Mesodermal cell (in vitro differentiated cells): Measurements from ENCODE around the gene SLC10A7.

Experiments
- H3K27ac ChIP-seq: 2 replicates; pipeline ENCODE4 v1.7.0; 2013; ENCODE audit warnings: mild to moderate bottlenecking, low read depth, low read length, moderate library complexity; ENCODE audit not compliant: severe bottlenecking
- H3K36me3 ChIP-seq: 2 replicates; pipeline ENCODE4 v1.7.1; 2013; ENCODE audit warnings: mild to moderate bottlenecking, low read length, moderate library complexity; ENCODE audit not compliant: control insufficient read depth, insufficient read depth
- H3K4me1 ChIP-seq: one replicate; pipeline ENCODE4 v1.7.1; 2013; ENCODE audit warnings: mild to moderate bottlenecking, low read length; ENCODE audit not compliant: insufficient read depth, control insufficient read depth, poor library complexity, severe bottlenecking
- H3K4me3 ChIP-seq: 2 replicates; pipeline ENCODE4 v1.7.0; 2013; ENCODE audit warnings: low read length, control low read depth, mild to moderate bottlenecking; ENCODE audit not compliant: insufficient read depth, poor library complexity, severe bottlenecking; ENCODE audit errors: extremely low read depth
- H3K9me3 ChIP-seq: 2 replicates; pipeline ENCODE4 v1.7.1; 2013; ENCODE audit warnings: mild to moderate bottlenecking, low read length, moderate library complexity; ENCODE audit not compliant: control insufficient read depth
- WGBS, 2 experiments: methylation state at CpG; one replicate each; pipeline ENCODE4 v1.1.5; 2013; ENCODE audit warnings: missing lambda C conversion rate in 2 of 2; ENCODE audit not compliant: insufficient coverage in 2 of 2; 5-methylcytosine and 5-hydroxymethylcytosine counted together

The SLC10A7 gene

DNA sequence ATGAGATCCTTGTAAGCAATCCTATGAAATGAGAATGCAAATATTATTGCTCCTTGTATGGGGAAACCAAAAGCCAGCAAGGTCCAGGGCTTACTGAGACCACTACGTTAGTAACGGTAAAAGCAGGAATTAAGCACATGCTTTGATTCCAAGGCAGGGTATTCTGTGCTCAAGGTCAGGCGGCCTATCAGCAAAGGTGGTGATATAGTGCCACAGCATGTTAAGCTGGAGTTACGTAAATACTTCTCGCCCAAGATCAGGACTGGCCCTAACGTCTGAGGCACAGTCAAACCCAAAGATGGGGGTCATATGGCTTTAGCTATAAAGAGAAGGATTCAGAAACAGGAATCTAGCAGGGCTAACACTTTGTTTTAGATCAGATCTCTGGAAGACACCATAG lies 27.6 kb downstream of the SLC10A7 start:
- Histone ChIP-seq H3K4me3 (no peak overlapping the region), H3K4me1 (peaks cover 3% of the 10 kb centered on the region), H3K9me3 (no peaks in the 10 kb centered on the region), H3K36me3 (no peaks in the 10 kb centered on the region), H3K27ac (no peak overlapping the region)
- 94 to 96% methylated on average over 6 of the region's 6 CpGs for WGBS, 2 experiments

GRCh38 chr4:146490106-146490505 lies 31.6 kb downstream of the SLC10A7 start:
- no peaks in the 10 kb centered on the region for H3K36me3 ChIP-seq
- H3K4me1 ChIP-seq: peaks cover 3% of the 10 kb centered on the region
- 100% methylated on average over 2 of the region's 2 CpGs; no CpG with 5 or more reads in 1 of the 2 experiments for WGBS, 2 experiments
- H3K27ac ChIP-seq: no peak overlapping the region
- no peak overlapping the region for H3K4me3 ChIP-seq
- no peaks in the 10 kb centered on the region for H3K9me3 ChIP-seq

GRCh38 chr4:146488495-146489174 lies 33.1 kb downstream of the SLC10A7 start:
- WGBS, 2 experiments: no CpG with 5 or more reads among the region's 3 CpGs
- no peak overlapping the region for H3K4me3 ChIP-seq
- no peaks in the 10 kb centered on the region for H3K9me3 ChIP-seq
- no peak overlapping the region for H3K27ac ChIP-seq
- H3K4me1 ChIP-seq: no peaks in the 10 kb centered on the region
- H3K36me3 ChIP-seq: no peaks in the 10 kb centered on the region

DNA sequence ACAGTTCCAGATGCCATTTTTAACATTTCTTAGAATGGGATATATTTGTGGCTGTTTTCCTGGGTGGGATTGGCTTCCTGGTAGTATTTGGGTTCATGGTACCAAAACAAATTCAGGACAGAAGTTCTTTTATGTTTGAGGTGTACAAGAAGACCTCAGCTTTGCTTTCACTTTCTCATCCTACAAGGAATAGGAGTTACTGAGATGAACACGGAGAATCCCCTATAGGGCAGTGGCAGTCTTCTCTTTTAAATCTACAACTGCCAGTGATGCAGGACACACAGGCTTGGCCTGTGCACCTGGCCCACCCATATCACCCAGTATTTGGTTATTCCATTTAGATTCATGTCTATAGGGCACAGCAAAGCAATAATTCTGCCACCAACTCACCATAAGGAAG lies 35.2 kb downstream of the SLC10A7 start:
- WGBS, 2 experiments: no CpG with 5 or more reads among the region's 1 CpG
- H3K4me3 ChIP-seq: no peak overlapping the region
- H3K9me3 ChIP-seq: no peaks in the 10 kb centered on the region
- no peak overlapping the region for H3K27ac ChIP-seq
- H3K36me3 ChIP-seq: no peaks in the 10 kb centered on the region
- H3K4me1 ChIP-seq: no peaks in the 10 kb centered on the region

GRCh38 chr4:146485968-146486367 lies 35.8 kb downstream of the SLC10A7 start:
- no peaks in the 10 kb centered on the region for H3K36me3 ChIP-seq
- H3K9me3 ChIP-seq: no peaks in the 10 kb centered on the region
- H3K4me3 ChIP-seq: no peak overlapping the region
- no peak overlapping the region for H3K27ac ChIP-seq
- H3K4me1 ChIP-seq: no peaks in the 10 kb centered on the region

DNA sequence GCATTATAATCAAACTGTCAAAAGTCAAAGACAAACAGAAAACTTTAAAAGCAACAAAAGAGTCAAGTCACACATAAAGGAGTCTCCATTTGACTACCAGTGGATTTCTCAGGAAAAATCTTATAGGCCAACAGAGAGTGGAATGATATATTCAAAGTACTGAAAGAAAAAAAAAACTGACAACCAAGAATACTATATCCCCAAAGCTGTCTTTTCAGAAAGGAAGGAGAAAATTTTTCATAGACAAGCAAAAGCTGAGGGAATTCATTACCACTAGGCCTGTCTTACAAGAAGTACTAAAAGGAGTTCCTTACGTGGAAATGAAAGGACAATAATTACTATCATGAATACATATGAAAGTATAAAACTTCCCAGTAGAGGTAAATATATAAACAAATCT lies 39.0 kb downstream of the SLC10A7 start:
- Histone ChIP-seq H3K27ac (no peak overlapping the region), H3K4me3 (no peak overlapping the region), H3K36me3 (no peaks in the 10 kb centered on the region), H3K9me3 (no peaks in the 10 kb centered on the region), H3K4me1 (no peaks in the 10 kb centered on the region)
- WGBS, 2 experiments: no CpG with 5 or more reads among the region's 1 CpG

GRCh38 chr4:146481246-146481645 lies 40.5 kb downstream of the SLC10A7 start:
- H3K9me3 ChIP-seq: no peaks in the 10 kb centered on the region
- no peaks in the 10 kb centered on the region for H3K4me1 ChIP-seq
- H3K36me3 ChIP-seq: no peaks in the 10 kb centered on the region
- H3K4me3 ChIP-seq: no peak overlapping the region
- no peak overlapping the region for H3K27ac ChIP-seq
- WGBS, 2 experiments: 84 to 97% methylated on average over 3 of the region's 3 CpGs

DNA sequence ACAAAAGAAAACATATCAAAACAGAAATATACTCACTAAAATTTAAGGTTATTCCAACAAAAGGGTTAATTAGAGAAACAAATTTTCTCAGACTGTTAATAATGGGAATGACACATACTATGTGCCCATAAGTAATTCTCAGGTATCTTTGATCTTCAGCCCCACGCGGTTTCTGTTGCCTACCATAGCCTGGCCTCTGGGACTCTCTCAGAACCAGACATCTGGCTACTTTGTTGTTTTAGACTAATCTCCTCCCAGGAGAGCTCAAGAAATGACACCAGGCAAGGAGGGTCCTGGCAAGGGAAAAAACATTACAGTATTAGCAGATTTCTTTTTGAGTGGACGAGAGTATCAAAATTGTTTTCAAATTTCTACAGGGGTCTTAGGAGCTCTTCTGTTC lies 43.7 kb downstream of the SLC10A7 start:
- Histone ChIP-seq H3K4me3 (no peak overlapping the region), H3K4me1 (no peaks in the 10 kb centered on the region), H3K27ac (no peak overlapping the region), H3K36me3 (no peaks in the 10 kb centered on the region), H3K9me3 (no peaks in the 10 kb centered on the region)
- WGBS, 2 experiments: 100% methylated on average over 3 of the region's 3 CpGs

DNA sequence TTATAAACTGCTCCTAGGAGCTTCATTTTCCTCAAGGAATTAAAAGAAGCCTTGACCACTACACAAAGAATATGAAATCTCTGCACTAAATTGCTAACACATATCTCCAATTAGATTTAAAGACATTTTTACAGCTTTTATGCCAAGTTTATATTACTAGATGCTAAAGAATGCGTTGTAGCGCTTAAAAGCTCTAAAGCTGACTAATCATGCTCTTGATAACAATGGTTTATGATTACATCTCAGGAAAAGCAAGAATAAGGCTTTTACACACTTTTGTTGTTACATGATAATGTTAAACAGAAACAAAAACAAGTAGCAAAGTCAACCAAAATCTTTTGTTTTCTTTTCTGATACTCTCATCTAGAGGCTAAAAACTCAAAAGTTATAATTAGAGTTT lies 44.7 kb downstream of the SLC10A7 start:
- WGBS, 2 experiments: no CpG with 5 or more reads among the region's 2 CpGs
- Histone ChIP-seq H3K4me1 (no peaks in the 10 kb centered on the region), H3K36me3 (no peaks in the 10 kb centered on the region), H3K9me3 (no peaks in the 10 kb centered on the region), H3K4me3 (no peak overlapping the region), H3K27ac (no peak overlapping the region)

- no peaks in the 10 kb centered on the region for H3K36me3 ChIP-seq
- H3K27ac ChIP-seq: no peak overlapping the region
- no CpG with 5 or more reads among the region's 1 CpG for whole genome bisulfite sequencing, 2 experiments
- H3K9me3 ChIP-seq: no peaks in the 10 kb centered on the region
- H3K4me3 ChIP-seq: no peak overlapping the region
- no peaks in the 10 kb centered on the region for H3K4me1 ChIP-seq
Observed at GRCh38 chr4:146472404-146472803, 49.3 kb downstream of the SLC10A7 start.

- Histone ChIP-seq H3K27ac (no peak overlapping the region), H3K4me1 (no peaks in the 10 kb centered on the region), H3K36me3 (no peaks in the 10 kb centered on the region), H3K9me3 (no peaks in the 10 kb centered on the region), H3K4me3 (no peak overlapping the region)
Observed at GRCh38 chr4:146470604-146471003, 51.1 kb downstream of the SLC10A7 start.
